GM18520 (cell line): ENCODE data around the gene NMT1.
"Not testable (repeated sequence)": the region's sequence is repeated elsewhere in the genome, so short reads cannot be mapped to it uniquely, and the experiment has no call there.

ENCODE experiments used
- ATAC-seq: cut with Tn5 transposase; IDR thresholded peaks from one replicate; pipeline ENCODE4 v1.9.1; 2021; ENCODE audit not compliant: unreplicated experiment

NMT1 gene

DNA sequence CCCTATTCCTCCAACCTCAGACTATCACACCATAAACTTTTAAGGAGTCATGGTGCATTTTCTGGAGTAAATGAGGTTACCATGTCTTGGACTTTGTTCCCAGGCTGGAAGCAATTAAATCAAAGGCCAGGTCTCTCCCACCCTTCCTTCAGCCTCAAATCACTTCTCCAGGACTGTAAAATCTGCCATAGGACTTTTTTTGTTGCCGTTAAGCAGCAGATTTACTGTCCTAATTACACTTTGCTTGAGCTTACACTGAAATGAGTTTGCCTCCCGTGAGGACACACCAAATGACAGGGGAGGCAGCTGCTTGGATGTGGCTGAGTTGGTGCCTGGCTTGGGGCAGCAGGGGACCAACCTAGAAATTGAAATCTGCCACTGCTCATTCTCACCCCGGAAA is 24.4 kb upstream of the NMT1 start:
- ATAC-seq: no peak

DNA sequence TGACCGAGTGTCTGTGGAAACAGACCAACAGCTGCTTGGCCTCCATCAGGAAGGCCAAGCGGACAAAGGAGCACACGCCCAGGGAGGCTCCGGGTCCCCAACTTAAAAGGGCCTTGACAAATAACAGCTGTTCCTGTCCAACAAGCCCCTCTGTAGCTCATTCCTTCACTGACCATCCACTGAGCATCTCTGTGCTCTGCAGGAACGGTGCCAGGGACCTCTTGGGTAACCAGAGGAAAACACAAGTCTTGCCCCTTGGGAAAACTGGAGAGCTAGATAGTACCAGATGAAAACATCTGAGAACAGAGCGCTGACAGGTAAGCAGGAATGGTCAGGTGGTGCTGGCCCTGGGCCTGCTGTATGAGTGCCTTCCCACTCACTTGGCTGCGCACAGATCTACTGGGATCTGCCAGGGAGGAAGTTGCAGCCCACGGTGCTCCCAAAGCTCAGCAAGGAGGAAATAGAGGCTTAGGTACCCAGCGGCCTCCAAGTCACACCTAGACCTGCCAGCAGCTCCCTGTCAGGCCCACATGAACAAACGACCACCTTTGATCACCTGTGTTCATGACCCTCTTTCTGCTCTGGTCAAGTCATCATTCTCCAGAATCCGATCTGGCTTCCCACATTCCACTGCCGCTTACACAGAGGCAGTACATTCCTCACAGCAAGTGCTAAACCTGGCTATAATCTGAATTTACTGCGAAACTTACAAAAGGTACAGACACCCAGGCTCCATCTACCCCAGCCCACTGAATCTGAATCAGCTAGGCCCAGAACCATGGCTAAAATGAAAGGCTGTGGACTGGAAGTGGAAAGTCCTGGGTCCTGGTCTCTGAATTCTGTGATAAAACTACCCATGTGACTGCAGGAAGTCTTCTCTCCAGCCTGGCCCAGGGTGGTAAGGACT is 22.1 kb upstream of the NMT1 start:
- no peak for ATAC-seq

DNA sequence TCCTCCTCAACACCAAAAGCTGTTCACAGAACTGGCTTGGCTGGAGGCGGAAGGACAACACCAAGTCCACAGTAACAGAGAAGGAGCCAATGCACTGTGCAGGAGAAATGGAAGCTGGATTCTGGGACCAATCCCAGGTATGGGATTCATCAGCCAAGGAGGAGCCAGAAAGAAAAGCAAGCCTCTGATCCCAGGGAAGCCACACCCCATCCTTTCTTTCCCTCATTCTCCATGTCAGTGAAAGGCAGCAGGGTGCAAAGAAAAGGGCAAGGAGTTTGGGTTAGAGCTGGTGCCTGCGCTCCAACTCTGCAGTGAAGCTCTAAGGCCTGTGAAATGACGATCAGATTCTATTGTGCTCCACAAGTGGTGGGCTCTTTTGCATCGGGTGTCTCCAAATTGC is 20.7 kb upstream of the NMT1 start:
- no peak for ATAC-seq

DNA sequence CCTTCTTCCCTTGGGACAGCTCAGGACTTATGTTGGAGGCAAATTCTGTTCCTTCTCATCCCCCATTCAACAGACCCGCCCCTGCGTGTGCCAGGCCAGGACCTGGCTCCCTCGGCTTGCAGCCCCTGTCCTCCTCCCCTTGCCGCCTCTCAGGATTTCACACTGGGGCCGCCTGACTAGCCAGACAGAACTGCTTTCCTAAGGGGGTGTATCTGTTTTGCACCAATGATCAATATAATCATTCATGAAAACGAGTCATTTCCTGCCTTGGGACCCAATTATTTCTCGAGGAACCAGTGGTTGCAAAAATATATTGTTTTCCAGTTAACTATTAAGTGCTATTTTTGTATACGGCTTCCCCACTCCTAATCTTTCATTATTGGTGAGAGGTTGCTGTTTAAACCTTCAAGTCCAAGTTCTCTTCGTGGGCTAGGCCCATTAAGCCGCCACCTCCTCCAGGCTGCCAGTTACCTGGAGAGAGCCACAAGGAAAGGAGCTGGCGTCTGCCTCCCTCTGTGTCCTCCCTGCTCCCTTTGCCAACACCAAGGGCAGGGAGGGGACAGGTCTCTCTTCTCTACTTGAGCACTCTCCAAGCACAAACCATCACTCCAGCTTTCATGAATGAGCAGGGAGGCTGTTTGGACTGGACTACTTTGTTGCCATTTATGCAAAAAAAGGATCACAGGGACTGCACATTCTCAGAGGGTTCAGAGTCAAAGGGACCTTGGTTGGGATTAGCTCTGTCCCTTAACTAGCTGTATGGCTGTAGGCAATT is 18.6 kb upstream of the NMT1 start:
- ATAC-seq: no peak

DNA sequence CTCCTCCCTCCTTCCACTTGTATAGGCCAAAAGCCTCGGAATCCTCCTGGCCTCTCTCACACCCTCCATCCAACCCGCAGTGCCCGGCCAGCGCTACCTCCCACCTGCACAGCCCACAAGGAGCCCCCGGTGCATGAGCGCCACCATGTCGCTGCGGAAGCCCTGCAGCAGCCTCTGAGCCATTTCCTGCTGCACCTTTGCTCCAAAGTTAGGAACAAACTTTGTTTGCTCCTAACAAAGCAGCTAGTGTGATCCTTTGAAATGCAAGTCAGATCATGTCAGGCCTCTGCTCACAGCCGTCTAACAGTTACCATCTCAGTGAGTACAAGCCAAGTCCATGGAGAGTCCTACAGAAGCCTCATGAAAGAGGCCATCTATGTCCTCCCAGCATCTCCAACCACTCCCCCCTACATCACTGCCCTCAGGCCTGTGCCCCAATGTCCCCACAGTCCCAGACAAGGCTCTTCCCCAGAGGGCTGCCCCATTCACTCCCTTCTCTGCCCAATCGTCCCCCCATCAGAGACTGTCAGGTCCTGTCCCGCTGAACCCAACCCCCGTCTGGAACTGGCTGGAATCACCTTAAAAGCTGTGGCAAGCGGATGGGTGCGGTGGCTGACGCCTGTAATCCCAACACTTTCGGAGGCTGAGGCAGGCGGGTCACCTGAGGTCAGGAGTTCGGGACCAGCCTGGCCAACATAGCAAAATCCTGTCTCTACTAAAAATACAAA is 17.1 kb upstream of the NMT1 start:
- no peak for ATAC-seq

DNA sequence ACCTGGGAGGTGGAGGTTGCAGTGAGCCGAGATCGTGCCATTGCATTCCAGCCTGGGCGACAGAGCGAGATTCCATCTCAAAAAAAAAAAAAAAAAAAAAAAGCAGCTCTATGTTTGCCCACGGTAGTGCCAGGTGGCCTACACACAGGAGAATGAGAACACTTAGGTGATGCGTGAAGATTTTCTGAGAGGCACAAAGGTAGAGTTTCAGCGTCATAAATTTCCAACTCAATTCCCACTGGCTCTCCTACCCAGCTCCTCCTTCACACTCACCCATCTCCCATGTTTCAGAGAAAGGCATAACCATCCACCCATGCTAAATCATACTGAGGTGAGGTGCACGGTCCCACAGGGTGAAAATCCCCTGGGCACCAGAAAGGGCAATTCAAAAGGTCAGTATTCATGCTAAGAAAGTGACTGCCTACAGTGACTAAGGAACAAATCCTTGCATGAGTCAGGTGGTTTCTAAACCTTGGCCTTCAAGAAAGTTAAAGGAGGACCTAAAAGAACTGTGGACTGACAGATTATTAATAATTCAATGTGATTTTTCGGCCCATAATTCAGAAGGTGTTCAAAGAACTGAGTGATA is 14.5 kb upstream of the NMT1 start:
- ATAC-seq: no peak

DNA sequence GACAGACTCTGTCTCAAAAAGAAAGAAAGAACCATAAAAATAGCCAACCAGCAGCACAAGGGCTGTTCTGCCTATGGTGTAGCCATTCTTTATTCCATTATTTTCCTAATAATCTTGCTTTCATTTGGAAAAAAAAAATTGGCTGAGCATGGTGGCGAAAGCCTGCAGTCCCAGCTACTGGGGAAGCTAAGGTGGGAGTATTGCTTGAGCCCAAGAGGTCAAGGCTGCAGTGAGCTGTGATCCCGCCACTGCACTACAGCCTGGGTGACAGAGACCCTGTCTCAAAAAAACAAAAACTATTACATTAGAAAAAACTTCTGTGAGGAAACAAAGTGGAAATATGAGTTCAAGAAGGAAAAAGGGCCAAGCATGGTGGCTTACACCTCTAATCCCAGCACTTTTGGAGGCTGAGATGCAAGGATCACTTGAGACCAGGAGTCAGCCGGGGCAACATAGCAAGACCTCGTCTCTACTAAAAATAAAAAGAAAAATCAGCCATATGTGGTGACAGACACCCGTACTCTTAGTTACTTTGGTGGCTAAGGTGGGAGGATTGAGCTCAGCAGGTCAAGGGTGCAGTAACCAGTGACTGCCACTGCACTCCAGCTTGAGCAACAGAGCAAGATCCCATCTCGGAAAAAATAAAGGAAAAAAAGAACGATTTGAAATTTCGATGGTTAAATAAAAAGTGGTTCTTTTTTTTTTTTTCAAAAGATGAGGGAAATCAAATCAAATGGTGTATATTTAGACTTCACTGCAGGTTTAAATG is 12.1 kb upstream of the NMT1 start:
- ATAC-seq: no peak

DNA sequence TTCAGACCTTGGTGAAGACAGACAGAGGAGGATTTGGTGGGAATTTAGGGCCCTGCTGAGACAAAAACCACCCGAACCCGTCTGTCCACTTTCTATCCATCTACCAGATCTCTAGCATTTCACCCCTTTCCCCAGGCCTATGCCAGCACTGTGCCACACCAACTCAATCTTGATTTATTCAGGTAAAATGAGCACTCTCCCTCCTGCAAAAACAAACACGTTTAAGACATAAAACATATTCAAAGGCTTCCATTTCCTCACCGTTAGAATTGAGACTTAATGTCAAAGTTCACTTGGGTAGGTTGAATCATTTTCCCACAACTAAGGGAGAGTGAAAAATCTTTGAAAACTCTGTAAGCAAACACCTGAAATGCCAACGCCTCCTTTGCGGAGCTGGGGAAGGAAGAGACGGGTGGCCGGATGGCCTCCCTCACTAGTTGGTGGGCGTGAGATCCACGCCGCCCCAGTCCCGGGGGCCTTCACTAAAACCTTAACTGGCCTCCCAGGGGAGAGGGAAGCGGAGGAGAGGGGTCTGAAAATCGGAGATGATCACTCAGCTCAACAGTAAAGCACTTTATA is 10.5 kb upstream of the NMT1 start:
- ATAC-seq: no peak

DNA sequence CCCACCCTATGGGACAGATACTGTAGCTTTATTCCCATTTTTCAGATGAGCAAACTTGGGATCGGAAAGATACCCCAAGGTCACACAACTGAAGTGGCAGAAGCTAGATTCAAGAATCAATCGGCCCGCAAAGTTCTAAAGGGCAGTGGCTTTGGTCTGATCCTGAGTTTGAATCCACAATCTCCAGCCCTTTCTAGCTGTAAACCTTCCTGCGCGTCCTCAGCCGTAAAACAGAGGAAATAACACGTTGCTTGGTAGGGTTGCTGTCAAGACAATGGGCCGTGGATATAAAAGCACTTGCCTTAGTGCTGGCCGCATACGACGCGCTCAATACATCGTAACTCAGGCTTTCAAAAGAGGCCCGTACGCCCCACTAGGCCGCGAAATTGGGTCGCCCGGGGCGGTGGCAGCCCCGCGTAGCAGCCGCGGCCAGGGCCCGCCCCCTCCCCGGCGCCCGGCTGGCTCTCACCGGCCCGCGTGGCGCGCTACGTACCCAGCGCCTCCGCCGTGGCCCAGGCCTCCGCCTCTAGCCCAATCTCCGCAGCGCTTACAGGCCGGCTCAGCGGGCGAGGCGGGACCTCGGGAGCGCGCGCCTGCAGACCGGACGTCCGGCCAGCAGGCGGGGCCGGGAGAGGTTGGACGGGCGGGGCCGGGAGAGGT is 9.9 kb upstream of the NMT1 start, which contains the start of gene DCAKD:
DCAKD (minus strand) TSS at position 573 of the 660 bp plus-strand sequence. CDS start 16,747 bp downstream, outside the sequence.
- ATAC-seq: peak; percentile 95

DNA sequence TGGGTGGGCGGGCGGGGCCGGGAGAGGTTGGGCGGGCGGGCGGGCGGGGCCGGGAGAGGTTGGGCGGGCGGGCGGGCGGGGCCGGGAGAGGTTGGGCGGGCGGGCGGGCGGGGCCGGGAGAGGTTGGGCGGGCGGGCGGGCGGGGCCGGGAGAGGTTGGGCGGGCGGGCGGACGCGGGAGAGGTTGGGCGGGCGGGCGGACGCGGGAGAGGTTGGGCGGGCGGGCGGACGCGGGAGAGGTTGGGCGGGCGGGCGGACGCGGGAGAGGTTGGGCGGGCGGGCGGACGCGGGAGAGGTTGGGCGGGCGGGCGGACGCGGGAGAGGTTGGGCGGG is 9.4 kb upstream of the NMT1 start:
- ATAC-seq: not testable (repeated sequence)

DNA sequence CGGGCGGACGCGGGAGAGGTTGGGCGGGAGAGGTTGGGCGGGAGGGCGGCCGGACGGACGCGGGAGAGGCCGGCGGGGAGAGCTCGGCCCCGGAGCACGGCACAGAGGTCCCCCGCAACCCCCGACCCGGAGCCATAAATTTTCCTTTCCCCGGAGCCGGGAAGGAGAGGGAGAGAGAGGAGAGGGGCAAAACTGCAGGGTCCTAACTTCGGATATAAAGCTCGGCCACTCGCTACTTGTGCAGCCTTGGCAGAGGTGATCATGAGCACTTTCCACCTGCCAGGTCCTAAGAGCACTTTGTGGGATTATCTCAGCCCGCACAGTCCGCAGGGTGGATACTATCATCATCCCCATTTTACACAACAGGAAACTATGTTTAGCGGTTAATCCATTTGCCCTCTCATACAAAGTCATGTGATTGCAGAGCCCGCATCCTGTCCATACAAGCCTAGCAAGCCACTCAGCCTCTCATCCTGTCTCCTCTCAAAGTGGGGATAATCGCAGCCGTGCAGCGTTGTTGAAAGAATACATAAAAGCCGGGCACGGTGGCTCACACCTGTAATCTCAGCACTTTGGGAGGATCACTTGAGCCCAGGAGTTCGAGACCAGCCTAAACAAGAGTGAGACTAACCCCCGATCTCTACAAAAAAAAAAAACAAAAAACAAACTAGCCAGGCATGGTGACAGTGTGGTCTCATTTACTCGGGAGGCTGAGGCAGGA is 8.9 kb upstream of the NMT1 start:
- no peak for ATAC-seq

DNA sequence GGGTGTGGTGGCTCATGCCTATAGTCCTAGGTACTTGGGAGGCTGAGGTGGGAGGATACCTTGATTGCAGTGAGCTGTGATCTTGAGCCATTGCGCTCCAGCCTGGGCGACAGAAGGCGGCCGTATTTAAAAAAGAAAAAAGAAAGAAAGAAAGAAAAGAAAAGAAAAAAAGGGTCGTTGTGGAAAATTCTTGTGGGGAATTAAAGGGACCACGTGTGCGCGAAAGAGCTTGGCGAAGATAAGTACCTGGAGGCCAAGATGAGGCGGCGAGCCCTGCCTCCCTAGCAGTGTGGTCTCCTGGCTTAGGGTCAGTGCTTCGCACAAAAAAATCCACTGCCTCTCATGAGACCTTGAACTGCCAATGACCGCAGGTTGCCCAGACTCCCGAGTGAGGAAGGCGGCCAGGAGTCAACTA is 728 bp upstream of the NMT1 start:
- ATAC-seq: no peak

DNA sequence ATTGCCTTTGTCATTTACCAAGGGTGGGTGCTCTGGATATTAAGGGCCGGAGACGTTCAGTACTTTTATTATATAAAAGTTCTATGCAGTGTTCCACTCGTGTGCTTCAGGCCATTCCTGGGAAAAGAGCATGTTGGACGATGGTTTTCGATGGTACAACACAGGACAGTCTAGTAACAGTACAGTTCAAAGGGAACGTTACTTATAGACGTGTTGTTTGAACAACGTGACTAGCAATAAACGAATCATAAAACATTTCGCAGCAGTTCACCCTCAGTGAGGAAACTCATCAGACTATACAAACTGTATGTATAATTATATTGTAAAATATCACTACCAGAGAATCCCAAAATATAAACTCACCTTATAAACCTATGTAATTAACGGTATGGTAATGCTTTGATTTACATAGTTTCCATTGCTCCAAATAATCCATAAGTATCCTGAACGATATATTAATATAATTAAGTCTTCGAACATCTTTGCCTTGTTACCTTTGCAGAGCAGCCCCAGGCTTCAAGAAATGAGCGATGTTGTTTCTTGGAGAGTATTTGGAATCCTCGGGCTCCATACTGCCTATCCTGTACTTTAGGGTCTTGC is 589 bp downstream of the NMT1 start:
- ATAC-seq: no peak

DNA sequence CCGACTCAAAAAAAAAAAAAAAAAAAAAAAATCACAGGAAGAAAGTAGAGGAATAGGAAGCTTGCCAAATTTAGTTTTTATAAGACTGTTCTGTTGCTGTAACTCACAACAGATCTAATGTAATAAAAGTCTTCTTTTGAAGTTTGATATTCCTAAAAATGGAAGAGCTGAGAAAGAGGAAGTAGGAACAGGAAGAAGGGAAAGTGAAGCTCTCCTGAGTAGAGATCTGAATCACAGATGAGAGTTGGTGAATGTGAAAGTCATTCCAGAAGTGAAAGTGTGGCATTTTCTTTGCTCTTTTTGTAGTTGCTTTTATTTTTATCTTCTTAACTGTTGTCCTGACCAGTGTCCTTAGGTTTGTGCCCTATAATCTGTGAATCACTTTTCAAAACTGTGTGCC is 2.1 kb downstream of the NMT1 start:
- no peak for ATAC-seq

DNA sequence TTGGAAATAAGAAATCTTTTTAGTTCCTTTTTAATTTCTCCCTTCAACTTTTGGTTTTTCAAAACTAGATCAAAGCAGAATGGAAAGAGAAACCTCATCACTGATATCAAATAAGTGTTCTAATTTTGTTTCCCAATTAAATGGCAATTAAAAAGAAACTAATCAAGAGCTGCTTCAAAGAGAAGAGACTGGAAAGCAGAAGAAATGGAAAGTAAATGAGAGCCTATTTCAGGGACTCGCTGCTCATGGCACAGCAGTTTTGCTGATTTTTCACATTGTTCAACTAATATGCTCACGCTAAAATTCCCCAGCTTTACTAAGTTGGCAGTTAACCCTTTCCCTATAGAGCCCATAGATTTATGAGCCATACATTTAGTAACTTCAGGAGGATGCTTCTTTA is 6.5 kb downstream of the NMT1 start:
- no peak for ATAC-seq

DNA sequence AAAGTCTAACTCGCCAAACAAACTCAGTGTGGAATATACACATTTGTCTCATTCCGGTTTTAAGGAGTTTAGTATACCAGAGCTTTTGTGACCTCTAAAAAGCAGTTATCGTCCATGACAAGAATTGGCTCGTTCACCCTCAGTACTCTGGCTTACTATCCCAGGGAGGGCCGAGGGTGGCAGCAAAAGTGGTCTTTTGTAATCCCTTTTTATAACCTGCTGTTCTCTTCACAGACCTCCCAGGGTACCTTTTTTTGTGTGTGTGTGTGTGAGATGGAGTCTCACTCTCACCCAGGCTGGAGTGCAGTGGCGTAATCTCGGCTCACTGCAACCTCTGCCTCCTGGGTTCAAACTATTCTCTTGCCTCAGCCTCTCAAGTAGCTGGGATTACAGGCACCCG is 8.9 kb downstream of the NMT1 start:
- no peak for ATAC-seq

DNA sequence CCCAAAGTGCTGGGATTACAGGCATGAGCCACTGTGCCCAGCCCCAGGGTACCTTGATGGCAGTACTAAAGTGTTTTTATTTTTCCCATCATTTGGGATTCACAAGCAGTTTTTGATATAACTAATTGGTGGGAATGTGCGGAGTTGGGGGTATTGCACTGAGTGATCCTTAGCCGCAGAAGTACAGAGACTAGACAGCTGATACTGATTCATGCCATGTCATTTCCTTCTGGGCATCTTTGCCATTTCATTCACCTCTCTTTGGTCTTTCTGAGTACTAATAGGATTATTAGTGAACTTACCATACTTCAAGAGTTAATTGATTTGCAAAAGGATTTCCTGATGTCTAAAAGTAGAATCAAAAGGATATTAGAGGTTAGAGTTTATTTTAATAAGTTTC is 9.7 kb downstream of the NMT1 start:
- ATAC-seq: no peak

DNA sequence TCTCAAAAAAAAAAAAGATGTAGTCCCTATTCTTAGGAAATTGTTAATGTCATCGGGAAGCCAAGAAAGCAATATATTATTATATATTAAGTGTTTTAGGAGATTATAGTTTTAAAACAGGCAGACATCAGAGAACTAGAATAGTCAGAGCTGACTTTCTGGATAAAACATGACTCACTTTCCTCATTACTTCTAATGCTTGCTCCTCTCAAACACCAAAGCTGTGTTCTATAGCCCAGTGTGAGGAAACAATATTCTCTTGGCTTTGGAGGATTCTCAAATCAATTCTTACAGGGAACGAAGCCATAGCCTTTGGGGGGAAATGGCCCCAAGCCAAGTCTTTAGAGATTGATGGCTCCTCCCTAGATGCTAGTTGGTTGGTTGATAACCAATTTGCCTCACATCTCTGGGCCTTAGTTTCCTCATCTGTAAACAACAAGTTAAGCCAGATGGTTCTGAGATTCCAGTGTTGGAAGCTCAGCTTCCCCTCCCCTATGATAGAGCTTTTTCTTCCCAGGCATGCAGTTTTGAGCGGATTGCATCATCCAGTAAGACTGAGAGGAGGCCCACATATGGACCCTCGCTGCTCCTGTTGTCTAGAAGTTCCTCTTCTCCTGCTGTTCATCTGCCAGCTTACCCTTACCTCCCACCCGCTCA is 12.4 kb downstream of the NMT1 start:
- no peak for ATAC-seq
